Sigmoid colon (tissue), 7 donors: Measurements from ENCODE around the gene KCTD20. TPM values are rescaled to one million over a fixed set of nuclear protein-coding genes. Genes with fewer than 3 reads are reported as not detected.

Experiments
- DNase-seq: peaks from one replicate; pipeline ENCODE4 v3.0.0-alpha.2; 2019
- H3K27ac ChIP-seq, 4 donors: fragments of 200-600 bp; sonication (generic); one replicate each; pipeline ENCODE4 v1.5.1; 2016 to 2019; ENCODE audit warnings: mild to moderate bottlenecking in 1 of 4
- H3K27me3 ChIP-seq, 3 donors: fragments of 200-600 bp; sonication (generic); one replicate each; pipeline ENCODE4 v1.5.1; 2019; ENCODE audit warnings: mild to moderate bottlenecking in 1 of 3
- H3K36me3 ChIP-seq, 4 donors: fragments of 200-600 bp; sonication (generic); one replicate each; pipeline ENCODE4 v1.5.1; 2016 to 2019
- H3K4me1 ChIP-seq, 4 donors: fragments of 200-600 bp; sonication (generic); one replicate each; pipeline ENCODE4 v1.5.1; 2017 to 2019
- H3K4me3 ChIP-seq, 4 donors: fragments of 200-600 bp; sonication (generic); one replicate each; pipeline ENCODE4 v1.5.1; 2017 to 2019; ENCODE audit warnings: mild to moderate bottlenecking in 2 of 4, moderate library complexity in 1 of 4
- H3K9me3 ChIP-seq, 4 donors: fragments of 200-600 bp in 3 of 4; sonication (generic) in 3 of 4; one replicate each; pipeline versions ENCODE4 v1.5.1 to v1.6.1; 2013 to 2019
- EP300 ChIP-seq, 4 donors: sonication (generic); formaldehyde crosslinking; IDR thresholded peaks; one replicate each; pipeline ENCODE4 v1.6.1; 2017; ENCODE audit warnings: antibody characterized with exemption in 4 of 4
- POLR2A ChIP-seq, 2 donors: fragments of 450-650 bp; IDR thresholded peaks; one replicate each; pipeline ENCODE4 v1.6.1; 2016; ENCODE audit warnings: antibody characterized with exemption in 2 of 2, mild to moderate bottlenecking in 2 of 2, moderate library complexity in 2 of 2
- POLR2AphosphoS5 ChIP-seq, 4 donors: sonication (generic); formaldehyde crosslinking; IDR thresholded peaks; one replicate each; pipeline ENCODE4 v1.6.1; 2017; ENCODE audit warnings: antibody characterized with exemption in 4 of 4
- WGBS, 2 donors: extraction: QIAGEN DNeasy Blood & Tissue Kit; methylation state at CpG; one replicate each; pipeline ENCODE4 v1.1.7; 2013; 5-methylcytosine and 5-hydroxymethylcytosine counted together
- intact Hi-C: fragments of 100-400 bp; cut with DNase I; formaldehyde crosslinking; loops from one replicate; pipeline ENCODE4 v1.15.1; 2023
- polyA plus RNA-seq, 3 donors: library from polyadenylated mRNA; stranded (reverse); fragments of 200-250 nt; gene quantifications; one replicate each; pipeline ENCODE4 v1.2.3, GENCODE V29; 2013
- total RNA-seq, 4 donors: library from RNA; depleted of rRNA; stranded (reverse); fragments of >200 nt; gene quantifications; one replicate each; pipeline ENCODE4 v1.1.0, GENCODE V29; 2016
- TF ChIP-seq, protein P1 (sequence below), 4 experiments: fragments of 450-650 bp in 3 of 4; fragments of 200-600 bp in 1 of 4; IDR thresholded peaks; one replicate each; pipeline ENCODE4 v1.5.1; 2016 to 2019; ENCODE audit warnings: antibody characterized with exemption in 4 of 4, mild to moderate bottlenecking in 3 of 4, moderate library complexity in 2 of 4
- donor health status: healthy with polysubstance abuse.
- donor health status: Bipolar disorder and iron deficiency.
- donor health status: healthy.

Gene KCTD20
- total and polyA plus RNA-seq, 7 donors, result 12.0 to 71.3 (median 48.5) TPM

DNA sequence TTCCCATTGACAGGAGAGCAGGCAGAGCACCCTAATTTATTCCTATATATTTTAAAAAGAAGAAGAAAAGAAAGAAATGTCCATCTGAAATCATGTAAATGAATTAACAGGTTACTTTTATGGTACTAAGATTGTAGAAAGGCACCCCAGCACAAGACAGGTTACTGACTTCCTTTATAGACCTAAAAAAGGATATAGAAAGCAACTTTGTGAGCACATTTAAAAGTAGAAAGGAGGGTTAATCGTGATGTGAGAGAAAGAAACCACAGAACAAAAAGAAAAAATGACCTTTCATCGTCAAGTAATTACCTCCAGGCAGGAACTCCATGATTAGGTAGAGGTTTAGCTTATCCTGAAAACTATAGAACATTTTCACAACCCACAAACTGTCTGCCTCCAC is 74.6 kb downstream of the KCTD20 start:
- WGBS, 2 donors, result 68 to 69% methylated on average over 2 of the region's 2 CpGs
- H3K27ac ChIP-seq, result no peak overlapping the region
- DNase-seq, result no peak
- no peaks in the 10 kb centered on the region for H3K9me3 ChIP-seq
- no peak overlapping the region for H3K4me3 ChIP-seq
- no peak for TF ChIP-seq POLR2AphosphoS5 (IDR thresholded peaks at IDR 0.05)
- TF ChIP-seq, protein P1, sequence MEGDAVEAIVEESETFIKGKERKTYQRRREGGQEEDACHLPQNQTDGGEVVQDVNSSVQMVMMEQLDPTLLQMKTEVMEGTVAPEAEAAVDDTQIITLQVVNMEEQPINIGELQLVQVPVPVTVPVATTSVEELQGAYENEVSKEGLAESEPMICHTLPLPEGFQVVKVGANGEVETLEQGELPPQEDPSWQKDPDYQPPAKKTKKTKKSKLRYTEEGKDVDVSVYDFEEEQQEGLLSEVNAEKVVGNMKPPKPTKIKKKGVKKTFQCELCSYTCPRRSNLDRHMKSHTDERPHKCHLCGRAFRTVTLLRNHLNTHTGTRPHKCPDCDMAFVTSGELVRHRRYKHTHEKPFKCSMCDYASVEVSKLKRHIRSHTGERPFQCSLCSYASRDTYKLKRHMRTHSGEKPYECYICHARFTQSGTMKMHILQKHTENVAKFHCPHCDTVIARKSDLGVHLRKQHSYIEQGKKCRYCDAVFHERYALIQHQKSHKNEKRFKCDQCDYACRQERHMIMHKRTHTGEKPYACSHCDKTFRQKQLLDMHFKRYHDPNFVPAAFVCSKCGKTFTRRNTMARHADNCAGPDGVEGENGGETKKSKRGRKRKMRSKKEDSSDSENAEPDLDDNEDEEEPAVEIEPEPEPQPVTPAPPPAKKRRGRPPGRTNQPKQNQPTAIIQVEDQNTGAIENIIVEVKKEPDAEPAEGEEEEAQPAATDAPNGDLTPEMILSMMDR (IDR thresholded peaks at IDR 0.05), result no peak
- intact Hi-C loops, result no loop called here
- no peaks in the 10 kb centered on the region for H3K27me3 ChIP-seq
- no peaks in the 10 kb centered on the region for H3K4me1 ChIP-seq
- H3K36me3 ChIP-seq, result peaks cover 0 to 93% (median 24%) of the 10 kb centered on the region in 4 donors

DNA sequence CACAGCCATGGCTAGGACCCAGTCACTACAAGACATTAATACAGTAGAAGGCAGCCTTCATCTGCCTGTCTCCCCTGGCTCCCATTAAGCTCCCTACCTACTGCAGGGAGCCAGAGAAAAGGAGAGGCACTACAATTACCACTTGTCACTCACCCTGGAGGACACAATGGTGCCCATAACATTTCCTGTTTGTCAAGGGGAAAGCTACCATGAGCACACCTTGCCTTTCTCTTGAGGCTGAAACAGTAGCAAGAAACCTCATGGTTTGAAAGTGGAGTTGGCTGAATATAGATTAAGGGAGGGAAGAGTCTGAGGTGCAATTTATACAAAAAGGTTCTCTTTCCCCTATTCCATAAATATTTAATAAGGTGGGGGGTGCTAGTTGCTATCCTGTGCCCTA is 76.6 kb downstream of the KCTD20 start:
- no peaks in the 10 kb centered on the region for H3K4me1 ChIP-seq
- H3K9me3 ChIP-seq, result no peaks in the 10 kb centered on the region
- TF ChIP-seq, protein P1 (IDR thresholded peaks at IDR 0.05), result no peak
- TF ChIP-seq EP300 (IDR thresholded peaks at IDR 0.05) (no peak), POLR2A (IDR thresholded peaks at IDR 0.05) (no peak), POLR2AphosphoS5 (IDR thresholded peaks at IDR 0.05) (no peak)
- H3K36me3 ChIP-seq, result peaks cover 5 to 96% (median 30%) of the 10 kb centered on the region in 4 donors
- H3K4me3 ChIP-seq, result no peak overlapping the region
- H3K27me3 ChIP-seq, result no peaks in the 10 kb centered on the region
- intact Hi-C loops, result no loop called here
- H3K27ac ChIP-seq, result no peak overlapping the region
- DNase-seq, result no peak

DNA sequence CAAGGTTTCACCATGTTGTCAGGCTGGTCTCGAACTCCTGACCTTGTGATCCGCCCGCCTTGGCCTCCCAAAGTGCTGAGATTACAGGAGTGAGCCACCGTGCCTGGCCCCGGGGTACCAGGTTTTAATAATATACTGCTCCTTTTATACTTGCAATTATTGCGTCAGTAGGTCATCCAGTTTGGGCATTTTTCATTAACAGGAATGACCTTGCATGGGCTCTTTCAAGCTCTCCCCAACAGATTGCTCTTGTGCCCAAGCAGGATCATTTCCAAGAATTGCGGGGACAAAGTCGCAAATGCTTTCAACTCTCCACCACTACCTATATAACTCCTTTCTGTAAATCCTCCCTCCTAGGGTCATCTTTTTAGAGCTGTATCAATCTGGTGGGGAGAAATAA is 80.7 kb downstream of the KCTD20 start:
- no peak overlapping the region for H3K27ac ChIP-seq
- WGBS, 2 donors, result 93 to 95% methylated on average over 8 of the region's 8 CpGs
- H3K4me3 ChIP-seq, result no peak overlapping the region
- no peaks in the 10 kb centered on the region for H3K27me3 ChIP-seq
- intact Hi-C loops, result no loop called here
- no peak for TF ChIP-seq POLR2A (IDR thresholded peaks at IDR 0.05)
- no peak for TF ChIP-seq POLR2AphosphoS5 (IDR thresholded peaks at IDR 0.05)
- TF ChIP-seq, protein P1 (IDR thresholded peaks at IDR 0.05), result no peak
- TF ChIP-seq EP300 (IDR thresholded peaks at IDR 0.05), result no peak
- no peaks in the 10 kb centered on the region for H3K9me3 ChIP-seq
- peaks cover 0 to 6% (median 0%) of the 10 kb centered on the region in 4 donors for H3K4me1 ChIP-seq
- H3K36me3 ChIP-seq, result peaks cover 5 to 68% (median 26%) of the 10 kb centered on the region in 4 donors
- no peak for DNase-seq

DNA sequence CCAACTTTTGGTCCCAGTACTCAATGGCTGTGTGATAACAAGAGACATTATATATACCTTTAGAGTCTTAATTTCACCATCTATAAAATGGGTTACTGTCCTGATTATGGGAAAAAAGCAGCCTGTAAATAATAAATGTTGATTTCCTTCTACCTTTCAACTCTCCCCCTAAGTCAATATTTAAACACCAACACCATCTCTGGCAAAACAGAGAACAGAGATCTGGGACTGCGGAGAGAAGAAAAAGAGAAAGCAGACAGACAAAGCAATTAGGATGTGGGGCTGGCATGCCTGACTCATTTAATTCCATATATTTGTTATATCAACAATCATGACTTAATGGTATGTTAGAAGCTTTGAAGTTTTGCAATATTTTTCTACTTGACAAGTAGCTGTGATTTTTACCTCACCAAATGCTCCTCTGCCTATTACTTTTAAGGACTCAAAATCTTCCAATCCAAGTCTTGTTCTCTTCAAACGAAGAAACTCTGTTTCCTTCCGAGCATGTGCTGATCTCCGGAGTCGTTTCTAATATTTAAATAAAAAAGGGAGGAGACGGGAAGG is 81.2 kb downstream of the KCTD20 start:
- intact Hi-C loops, result no loop called here
- TF ChIP-seq EP300 (IDR thresholded peaks at IDR 0.05), result no peak
- no peak for TF ChIP-seq POLR2AphosphoS5 (IDR thresholded peaks at IDR 0.05)
- TF ChIP-seq, protein P1 (IDR thresholded peaks at IDR 0.05), result no peak
- TF ChIP-seq POLR2A (IDR thresholded peaks at IDR 0.05), result no peak
- no peak overlapping the region for H3K4me3 ChIP-seq
- H3K9me3 ChIP-seq, result no peaks in the 10 kb centered on the region
- H3K27ac ChIP-seq, result no peak overlapping the region
- H3K27me3 ChIP-seq, result no peaks in the 10 kb centered on the region
- DNase-seq, result no peak
- H3K36me3 ChIP-seq, result peaks cover 5 to 65% (median 24%) of the 10 kb centered on the region in 4 donors
- peaks cover 0 to 7% (median 0%) of the 10 kb centered on the region in 4 donors for H3K4me1 ChIP-seq
- WGBS, 2 donors, result 72 to 89% methylated on average over 6 of the region's 6 CpGs

DNA sequence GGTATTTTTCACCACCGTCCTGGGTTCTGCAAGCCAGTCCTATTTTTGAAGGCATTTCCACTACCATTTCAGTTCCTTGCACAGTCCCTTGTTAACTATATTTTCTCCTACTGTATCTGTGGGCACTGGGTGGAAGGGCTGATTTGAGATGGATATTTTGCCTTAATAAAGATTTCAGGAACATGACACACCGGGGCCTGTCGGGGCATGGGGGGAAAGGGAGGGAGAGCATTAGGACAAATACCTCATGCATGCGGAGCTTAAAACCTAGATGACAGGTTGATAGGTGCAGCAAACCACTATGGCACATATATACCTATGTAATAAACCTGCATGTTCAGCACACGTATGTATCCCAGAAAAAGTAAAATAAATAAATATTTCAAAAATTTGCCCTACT is 82.1 kb downstream of the KCTD20 start:
- intact Hi-C loops, result no loop called here
- DNase-seq, result no peak
- Histone ChIP-seq H3K27ac (no peak overlapping the region), H3K27me3 (no peaks in the 10 kb centered on the region), H3K4me3 (no peak overlapping the region), H3K9me3 (no peaks in the 10 kb centered on the region), H3K4me1 (peaks cover 0 to 7% (median 0%) of the 10 kb centered on the region in 4 donors), H3K36me3 (peaks cover 5 to 62% (median 23%) of the 10 kb centered on the region in 4 donors)
- TF ChIP-seq EP300 (IDR thresholded peaks at IDR 0.05) (no peak), POLR2A (IDR thresholded peaks at IDR 0.05) (no peak), POLR2AphosphoS5 (IDR thresholded peaks at IDR 0.05) (no peak)
- TF ChIP-seq, protein P1 (IDR thresholded peaks at IDR 0.05), result no peak
- WGBS, 2 donors, result 89 to 97% methylated on average over 5 of the region's 5 CpGs
